Tibial nerve (tissue), 4 donors: ENCODE data around the gene FCGR3A. TPM values are rescaled to one million over a fixed set of nuclear protein-coding genes. Genes with fewer than 3 reads are reported as not detected.
"Not testable (repeated sequence)": the region's sequence is repeated elsewhere in the genome, so short reads cannot be mapped to it uniquely, and the experiment has no call there.

Experiments
- DNase-seq, 2 donors: peaks; one replicate each; pipeline ENCODE4 v3.0.0-alpha.2; 2019; ENCODE audit warnings: low spot score in 2 of 2
- H3K27ac ChIP-seq, 4 donors: fragments of 200-600 bp; sonication (generic) in 3 of 4; one replicate each; pipeline ENCODE4 v1.5.1; 2017 to 2019; ENCODE audit warnings: mild to moderate bottlenecking in 1 of 4
- H3K27me3 ChIP-seq, 2 donors: fragments of 200-600 bp; sonication (generic) in 1 of 2; one replicate each; pipeline versions ENCODE4 v1.5.1 to v1.6.0; 2017 to 2019
- H3K36me3 ChIP-seq, 3 donors: fragments of 200-600 bp; sonication (generic); one replicate each; pipeline ENCODE4 v1.5.1; 2018 to 2019
- H3K4me1 ChIP-seq, 4 donors: fragments of 200-600 bp; sonication (generic) in 3 of 4; one replicate each; pipeline ENCODE4 v1.5.1; 2017 to 2019
- H3K4me3 ChIP-seq, 4 donors: fragments of 200-600 bp; sonication (generic) in 3 of 4; one replicate each; pipeline ENCODE4 v1.5.1; 2017 to 2019; ENCODE audit warnings: mild to moderate bottlenecking in 1 of 4, moderate library complexity in 1 of 4
- H3K9me3 ChIP-seq, 4 donors: fragments of 200-600 bp; sonication (generic) in 3 of 4; one replicate each; pipeline ENCODE4 v1.5.1; 2017 to 2019
- CTCF ChIP-seq, 5 experiments: fragments of 200-600 bp in 3 of 5; fragments of 450-650 bp in 2 of 5; sonication (generic) in 3 of 5; IDR thresholded peaks; one replicate each; pipeline ENCODE4 v1.5.1; 2016 to 2019; ENCODE audit warnings: antibody characterized with exemption in 5 of 5, mild to moderate bottlenecking in 3 of 5, moderate library complexity in 2 of 5
- EP300 ChIP-seq, 2 donors: sonication (generic); formaldehyde crosslinking; IDR thresholded peaks; one replicate each; pipeline ENCODE4 v1.6.1; 2017; ENCODE audit warnings: antibody characterized with exemption in 2 of 2, mild to moderate bottlenecking in 1 of 2
- POLR2A ChIP-seq, 2 donors: fragments of 450-650 bp; IDR thresholded peaks; one replicate each; pipeline ENCODE4 v1.6.1; 2017; ENCODE audit warnings: antibody characterized with exemption in 2 of 2, mild to moderate bottlenecking in 2 of 2, moderate library complexity in 2 of 2
- whole genome bisulfite sequencing, 2 donors: methylation state at CpG; one replicate each; pipeline ENCODE4 v1.1.5; 2018; 5-methylcytosine and 5-hydroxymethylcytosine counted together
- total RNA-seq, 4 donors: library from RNA; depleted of rRNA; stranded (reverse); fragments of >200 nt; gene quantifications; one replicate each; pipeline ENCODE4 v1.1.0, GENCODE V29; 2016

Gene FCGR3A
- total RNA-seq, 4 donors from 2014 or later, result 9.4 to 31.2 (median 22.1) TPM

DNA sequence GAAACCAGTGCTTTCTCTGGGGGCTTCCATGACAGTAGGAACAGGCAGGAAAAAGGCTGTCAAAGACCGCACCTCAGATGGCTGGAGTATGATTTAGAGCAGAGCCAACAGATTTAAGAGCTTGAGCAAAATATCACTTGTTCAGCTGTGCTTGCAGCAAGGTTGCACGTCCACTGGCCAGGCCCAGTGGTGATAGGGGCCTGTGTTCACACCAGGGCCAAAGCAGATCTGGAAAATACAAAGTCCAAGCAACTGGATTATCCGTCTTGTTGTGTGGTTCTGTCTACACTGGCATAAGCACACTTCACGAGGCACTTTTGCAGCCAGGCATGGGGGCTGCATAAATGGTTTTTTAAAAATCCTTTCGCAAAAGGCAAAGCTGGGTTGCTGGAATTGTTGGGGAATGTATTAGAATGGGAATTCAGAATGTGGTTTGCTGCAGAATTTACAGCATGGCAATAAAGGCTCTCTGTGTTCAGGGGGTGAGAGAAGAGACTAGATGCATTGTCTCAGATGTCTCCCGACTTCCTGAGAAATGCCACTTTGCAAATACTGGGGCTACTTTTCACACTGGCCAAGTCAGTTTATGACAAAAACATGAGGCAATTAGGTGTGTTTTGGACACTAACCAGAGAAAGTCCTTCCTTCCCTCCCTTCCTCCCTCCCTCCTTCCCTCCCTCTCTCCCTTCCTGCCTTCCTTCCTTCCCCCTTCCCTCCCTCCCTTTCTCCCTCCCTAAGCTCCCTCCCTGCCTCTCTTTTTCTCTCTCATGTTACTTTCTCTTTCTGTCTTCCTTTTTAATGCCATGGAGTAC, 36.8 kb downstream of the FCGR3A start:
- peak overlapping the region in 2 of 4 donors; percentile 38 to 58 for H3K27ac ChIP-seq
- 48 to 51% methylated on average over 6 of the region's 6 CpGs for WGBS, 2 donors

DNA sequence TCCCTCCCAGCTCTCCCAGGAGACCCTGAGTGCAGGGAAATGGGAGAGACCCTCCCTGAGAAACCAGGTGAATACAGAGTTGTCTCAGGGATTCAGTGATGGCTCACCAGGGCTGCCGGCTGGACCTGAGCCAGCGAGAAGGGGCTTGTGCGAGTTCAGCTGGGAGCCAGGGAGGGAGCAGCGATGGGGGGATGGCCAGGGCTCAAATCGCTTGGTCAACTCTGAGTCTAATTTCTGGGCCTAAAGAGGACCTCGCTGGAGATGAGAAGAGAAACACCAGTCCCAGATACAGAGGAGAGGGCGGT, 37.9 kb downstream of the FCGR3A start:
- DNase-seq, result no peak

More for the DNA sequence above, 36.8 kb downstream of the FCGR3A start:
- not testable (repeated sequence) for H3K9me3 ChIP-seq, H3K27me3 ChIP-seq, DNase-seq, H3K4me3 ChIP-seq, H3K36me3 ChIP-seq
- peaks cover 0 to 15% (median 7%) of the 10 kb centered on the region in 4 donors for H3K4me1 ChIP-seq

GRCh38 chr1:161511018-161511755, 38.4 kb downstream of the FCGR3A start:
- Histone ChIP-seq H3K9me3 (no peaks in the 10 kb centered on the region), H3K27me3 (peaks cover 0 to 4% of the 10 kb centered on the region in 2 donors), H3K27ac (peak overlapping the region in 1 of 4 donors; percentile 8), H3K4me1 (peaks cover 0 to 29% (median 12%) of the 10 kb centered on the region in 4 donors), H3K4me3 (no peak overlapping the region), H3K36me3 (no peaks in the 10 kb centered on the region)
- 80 to 86% methylated on average over 5 of the region's 5 CpGs for WGBS, 2 donors
- no peak for DNase-seq
- TF ChIP-seq EP300 (IDR thresholded peaks at IDR 0.05), result no peak
- no peak for TF ChIP-seq POLR2A (IDR thresholded peaks at IDR 0.05)
- no peak for TF ChIP-seq CTCF (IDR thresholded peaks at IDR 0.05)

More for the DNA sequence above, 37.9 kb downstream of the FCGR3A start:
- H3K4me3 ChIP-seq, result no peak overlapping the region
- no peak for TF ChIP-seq POLR2A (IDR thresholded peaks at IDR 0.05)
- no peak for TF ChIP-seq CTCF (IDR thresholded peaks at IDR 0.05)
- no peak for TF ChIP-seq EP300 (IDR thresholded peaks at IDR 0.05)
- peaks cover 0 to under 1% of the 10 kb centered on the region in 2 donors for H3K27me3 ChIP-seq
- peak overlapping the region in 1 of 4 donors; percentile 8 for H3K27ac ChIP-seq
- no peaks in the 10 kb centered on the region for H3K36me3 ChIP-seq
- H3K9me3 ChIP-seq, result no peaks in the 10 kb centered on the region
- H3K4me1 ChIP-seq, result peaks cover 0 to 24% (median 10%) of the 10 kb centered on the region in 4 donors
- 90 to 91% methylated on average over 7 of the region's 7 CpGs for WGBS, 2 donors

- Histone ChIP-seq H3K27me3 (peaks cover 0 to 4% of the 10 kb centered on the region in 2 donors), H3K36me3 (no peaks in the 10 kb centered on the region), H3K27ac (no peak overlapping the region), H3K4me3 (no peak overlapping the region), H3K4me1 (peaks cover 0 to 30% (median 12%) of the 10 kb centered on the region in 4 donors), H3K9me3 (no peaks in the 10 kb centered on the region)
- 82 to 86% methylated on average over 3 of the region's 3 CpGs for WGBS, 2 donors
- TF ChIP-seq POLR2A (IDR thresholded peaks at IDR 0.05) (no peak), EP300 (IDR thresholded peaks at IDR 0.05) (no peak), CTCF (IDR thresholded peaks at IDR 0.05) (no peak)
- no peak for DNase-seq
These were observed 39.1 kb downstream of the FCGR3A start for GRCh38 chr1:161510477-161510876.

- H3K4me3 ChIP-seq, result peak overlapping the region in 3 of 4 donors; percentile 2 to 40 (median 9)
These were observed 43.0 kb downstream of the FCGR3A start for GRCh38 chr1:161506336-161507223.

More at GRCh38 chr1:161506336-161507223, 43.0 kb downstream of the FCGR3A start:
- peaks cover 0 to 21% (median 5%) of the 10 kb centered on the region in 4 donors for H3K4me1 ChIP-seq
- H3K36me3 ChIP-seq, result no peaks in the 10 kb centered on the region
- H3K27me3 ChIP-seq, result peaks cover 0 to 4% of the 10 kb centered on the region in 2 donors
- H3K9me3 ChIP-seq, result no peaks in the 10 kb centered on the region
- H3K27ac ChIP-seq, result peak overlapping the region in 2 of 4 donors; percentile 53 to 64
- TF ChIP-seq CTCF (IDR thresholded peaks at IDR 0.05) (no peak), EP300 (IDR thresholded peaks at IDR 0.05) (peak in 1 of 2 donors; percentile 69)
- 21 to 22% methylated on average over 11 to 15 of the region's 15 CpGs for WGBS, 2 donors
- DNase-seq, result no peak
